ENCODE measurements around the gene RTP5.

- TF ChIP-seq CTCF (IDR thresholded peaks at IDR 0.05) = no peak
- TF ChIP-seq POLR2A (IDR thresholded peaks at IDR 0.05) = no peak
Measured at GRCh38 chr2:241895427-241895711, 25.8 kb downstream of the RTP5 start.
